ENCODE measurements around the gene UIMC1.
"Not testable (repeated sequence)": the region's sequence is repeated elsewhere in the genome, so short reads cannot be mapped to it uniquely, and the experiment has no call there.

UIMC1 gene

GRCh38 chr5:177006265-177006972 is at the start of gene UIMC1:
Gene UIMC1 (minus strand): TSS chr5:177006779. CDS start chr5:176982615, 24,164 bp downstream.
- in situ Hi-C loops (cut with MboI; ENCODE audit: low sequenced_read_pairs): no loop called here

GRCh38 chr5:177049285-177049684 is 42.7 kb upstream of the UIMC1 start:
- in situ Hi-C loops (cut with MboI; ENCODE audit: low sequenced_read_pairs): no loop called here

GRCh38 chr5:177048531-177048930 is 42.0 kb upstream of the UIMC1 start:
- in situ Hi-C loops (cut with MboI; ENCODE audit: low sequenced_read_pairs): not testable (repeated sequence)

GRCh38 chr5:177045631-177046030 is 39.1 kb upstream of the UIMC1 start:
- in situ Hi-C loops (cut with MboI; ENCODE audit: low sequenced_read_pairs): no loop called here

GRCh38 chr5:177044641-177045040 is 38.1 kb upstream of the UIMC1 start:
- in situ Hi-C loops (cut with MboI; ENCODE audit: low sequenced_read_pairs): no loop called here

- in situ Hi-C loops (cut with MboI; ENCODE audit: low sequenced_read_pairs): no loop called here
Observed at GRCh38 chr5:177043958-177044357, 37.4 kb upstream of the UIMC1 start.

- in situ Hi-C loops (cut with MboI; ENCODE audit: low sequenced_read_pairs): no loop called here
Observed at GRCh38 chr5:177043114-177043513, 36.5 kb upstream of the UIMC1 start.

GRCh38 chr5:177041936-177042335 is 35.4 kb upstream of the UIMC1 start:
- in situ Hi-C loops (cut with MboI; ENCODE audit: low sequenced_read_pairs): no loop called here

GRCh38 chr5:177040814-177041420 is 34.3 kb upstream of the UIMC1 start:
- in situ Hi-C loops (cut with MboI; ENCODE audit: low sequenced_read_pairs): no loop called here

- in situ Hi-C loops (cut with MboI; ENCODE audit: low sequenced_read_pairs): no loop called here
Observed at GRCh38 chr5:177036921-177037320, 30.3 kb upstream of the UIMC1 start.

GRCh38 chr5:177036443-177036842 is 29.9 kb upstream of the UIMC1 start:
- in situ Hi-C loops (cut with MboI; ENCODE audit: low sequenced_read_pairs): no loop called here

- in situ Hi-C loops (cut with MboI; ENCODE audit: low sequenced_read_pairs): no loop called here
Observed at GRCh38 chr5:177035976-177036375, 29.4 kb upstream of the UIMC1 start.

- in situ Hi-C loops (cut with MboI; ENCODE audit: low sequenced_read_pairs): no loop called here
Observed at GRCh38 chr5:177029498-177029897, 22.9 kb upstream of the UIMC1 start.

- in situ Hi-C loops (cut with MboI; ENCODE audit: low sequenced_read_pairs): no loop called here
Observed at GRCh38 chr5:177027665-177028064, 21.1 kb upstream of the UIMC1 start.

- in situ Hi-C loops (cut with MboI; ENCODE audit: low sequenced_read_pairs): no loop called here
Observed at GRCh38 chr5:177025101-177025601, 18.6 kb upstream of the UIMC1 start.

- in situ Hi-C loops (cut with MboI; ENCODE audit: low sequenced_read_pairs): no loop called here
Observed at GRCh38 chr5:177024559-177024958, 18.0 kb upstream of the UIMC1 start.

GRCh38 chr5:177023303-177023664 is 16.7 kb upstream of the UIMC1 start:
- in situ Hi-C loops (cut with MboI; ENCODE audit: low sequenced_read_pairs): no loop called here

GRCh38 chr5:177022386-177023302 is 16.1 kb upstream of the UIMC1 start, which contains the start of gene ZNF346:
Gene ZNF346 (plus strand): TSS chr5:177022696. CDS start chr5:177022739, 43 bp downstream.
- in situ Hi-C loops (cut with MboI; ENCODE audit: low sequenced_read_pairs): no loop called here

- in situ Hi-C loops (cut with MboI; ENCODE audit: low sequenced_read_pairs): no loop called here
Observed at GRCh38 chr5:177020033-177020432, 13.5 kb upstream of the UIMC1 start.

GRCh38 chr5:177018341-177018740 is 11.8 kb upstream of the UIMC1 start:
- in situ Hi-C loops (cut with MboI; ENCODE audit: low sequenced_read_pairs): no loop called here

GRCh38 chr5:177015156-177015555 is 8.6 kb upstream of the UIMC1 start:
- in situ Hi-C loops (cut with MboI; ENCODE audit: low sequenced_read_pairs): no loop called here

Data from hTERT RPE-1 (cell line).